Activated T-helper 17 cell treated with anti-CD3 and anti-CD28 coated beads, Interleukin-2, amount 50 U/mL, for 72 hours (primary cell): ENCODE results near the gene PRKCE. TPM values are rescaled to one million over a fixed set of nuclear protein-coding genes. Genes with fewer than 3 reads are reported as not detected.

Source experiments
- ATAC-seq: fragments of 150-1000 bp; cut with Tn5 transposase; replicated peaks from 2 replicates; pipeline ENCODE4 v1.10.0; 2021; ENCODE audit warnings: mild to moderate bottlenecking, moderate library complexity
- H3K27ac Mint-ChIP-seq: one replicate; pipeline ENCODE4 v1.8.0; 2022; ENCODE audit warnings: mixed read lengths
- H3K27me3 Mint-ChIP-seq: one replicate; pipeline ENCODE4 v1.8.0; 2022; ENCODE audit warnings: mixed read lengths
- H3K36me3 Mint-ChIP-seq: one replicate; pipeline ENCODE4 v1.8.0; 2022; ENCODE audit warnings: low read depth, mild to moderate bottlenecking, mixed read lengths
- H3K4me1 Mint-ChIP-seq: one replicate; pipeline ENCODE4 v1.8.0; 2022; ENCODE audit warnings: mixed read lengths
- H3K4me3 Mint-ChIP-seq: one replicate; pipeline ENCODE4 v1.8.0; 2022; ENCODE audit warnings: mild to moderate bottlenecking, mixed read lengths
- H3K9me3 Mint-ChIP-seq: one replicate; pipeline ENCODE4 v1.8.0; 2022; ENCODE audit warnings: mixed read lengths
- total RNA-seq, 2 donors: library from RNA; stranded (reverse); gene quantifications; one replicate each; pipeline ENCODE4 v1.2.3, GENCODE V29; 2022

Gene PRKCE
- total RNA-seq, 2 donors from 2014 or later, result 15.9 to 16.6 TPM

DNA sequence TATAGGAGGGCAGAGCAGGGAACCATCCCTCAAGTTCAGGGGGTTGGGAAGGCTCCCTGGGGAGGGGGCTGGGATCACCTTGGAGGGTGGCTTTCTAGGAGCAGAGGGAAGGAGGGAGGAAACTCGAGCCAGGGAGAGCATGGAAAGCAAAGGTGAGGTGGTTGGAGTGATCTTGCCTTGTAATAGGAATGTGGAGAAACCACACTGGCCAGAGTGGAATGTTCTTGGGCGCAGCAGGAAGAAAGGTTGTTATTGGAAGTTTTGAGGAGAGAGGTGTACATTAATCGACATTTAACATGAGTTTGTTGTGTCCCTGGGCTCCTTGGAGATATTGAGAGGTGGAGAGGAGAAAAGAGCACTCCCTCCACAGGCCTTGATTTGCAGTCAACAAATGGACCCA is 272.2 kb downstream of the PRKCE start:
- Mint-ChIP-seq H3K4me1 (no peaks in the 10 kb centered on the region), H3K9me3 (no peaks in the 10 kb centered on the region), H3K27me3 (no peaks in the 10 kb centered on the region), H3K36me3 (no peaks in the 10 kb centered on the region), H3K27ac (no peak overlapping the region), H3K4me3 (no peak overlapping the region)
- ATAC-seq, result no peak

DNA sequence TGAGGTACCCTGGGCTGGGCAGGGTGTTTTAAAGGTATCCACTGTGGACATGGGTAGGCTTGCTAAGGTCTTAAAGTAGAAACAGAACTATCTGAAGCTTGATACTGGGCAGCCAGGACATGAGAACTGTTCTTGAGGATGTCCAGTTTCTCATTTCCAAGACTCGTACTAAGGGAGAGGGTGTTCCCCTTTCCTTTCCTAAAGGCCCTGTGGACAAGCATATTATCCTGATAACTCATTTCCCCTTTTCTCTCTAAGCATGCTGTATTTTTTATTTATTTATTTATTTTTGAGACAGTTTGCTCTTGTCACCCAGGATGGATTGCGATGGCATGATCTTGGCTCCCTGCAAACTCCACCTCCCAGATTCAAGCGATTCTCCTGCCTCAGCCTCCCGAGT is 273.6 kb downstream of the PRKCE start:
- Mint-ChIP-seq H3K4me3 (no peak overlapping the region), H3K9me3 (no peaks in the 10 kb centered on the region), H3K27me3 (no peaks in the 10 kb centered on the region), H3K36me3 (no peaks in the 10 kb centered on the region), H3K4me1 (no peaks in the 10 kb centered on the region), H3K27ac (no peak overlapping the region)
- ATAC-seq, result no peak

- no peaks in the 10 kb centered on the region for H3K4me1 Mint-ChIP-seq
- no peaks in the 10 kb centered on the region for H3K36me3 Mint-ChIP-seq
- no peak overlapping the region for H3K27ac Mint-ChIP-seq
- no peak overlapping the region for H3K4me3 Mint-ChIP-seq
- H3K27me3 Mint-ChIP-seq, result no peaks in the 10 kb centered on the region
- no peak for ATAC-seq
- H3K9me3 Mint-ChIP-seq, result no peaks in the 10 kb centered on the region
Measured at GRCh38 chr2:45925636-45926366, 274.3 kb downstream of the PRKCE start.

GRCh38 chr2:45928946-45929345 is 277.5 kb downstream of the PRKCE start:
- Mint-ChIP-seq H3K4me3 (no peak overlapping the region), H3K27ac (no peak overlapping the region), H3K9me3 (no peaks in the 10 kb centered on the region), H3K27me3 (no peaks in the 10 kb centered on the region), H3K4me1 (no peaks in the 10 kb centered on the region), H3K36me3 (no peaks in the 10 kb centered on the region)
- ATAC-seq, result no peak

- H3K4me1 Mint-ChIP-seq, result no peaks in the 10 kb centered on the region
- H3K27ac Mint-ChIP-seq, result no peak overlapping the region
- H3K27me3 Mint-ChIP-seq, result no peaks in the 10 kb centered on the region
- no peaks in the 10 kb centered on the region for H3K9me3 Mint-ChIP-seq
- H3K4me3 Mint-ChIP-seq, result no peak overlapping the region
- H3K36me3 Mint-ChIP-seq, result no peaks in the 10 kb centered on the region
- ATAC-seq, result no peak
Measured at GRCh38 chr2:45929674-45930395, 278.4 kb downstream of the PRKCE start.

DNA sequence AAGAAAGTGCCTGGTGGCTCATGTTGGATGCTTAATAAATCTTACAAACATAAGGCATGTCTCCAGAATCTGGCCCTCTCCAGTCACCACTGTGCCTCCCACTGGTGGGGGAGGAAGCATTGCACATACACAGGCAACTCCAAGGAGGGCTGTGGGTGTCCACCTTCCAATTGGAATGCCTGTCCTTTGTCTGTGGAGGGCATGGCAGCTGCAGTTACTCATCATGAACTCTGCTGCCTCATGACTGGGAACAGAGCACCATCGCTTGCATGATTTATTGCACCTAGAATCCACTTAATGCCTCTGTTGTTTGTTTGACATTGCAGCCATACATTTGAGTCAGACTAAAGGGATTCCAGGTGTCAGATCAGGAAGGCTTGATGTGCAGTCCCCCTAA is 278.9 kb downstream of the PRKCE start:
- H3K4me1 Mint-ChIP-seq, result no peaks in the 10 kb centered on the region
- no peaks in the 10 kb centered on the region for H3K36me3 Mint-ChIP-seq
- H3K27ac Mint-ChIP-seq, result no peak overlapping the region
- no peak for ATAC-seq
- no peaks in the 10 kb centered on the region for H3K27me3 Mint-ChIP-seq
- H3K4me3 Mint-ChIP-seq, result no peak overlapping the region
- H3K9me3 Mint-ChIP-seq, result no peaks in the 10 kb centered on the region

- Mint-ChIP-seq H3K9me3 (no peaks in the 10 kb centered on the region), H3K27me3 (no peaks in the 10 kb centered on the region), H3K27ac (no peak overlapping the region), H3K4me1 (no peaks in the 10 kb centered on the region), H3K4me3 (no peak overlapping the region), H3K36me3 (no peaks in the 10 kb centered on the region)
- peak; percentile 50 for ATAC-seq
Measured at GRCh38 chr2:45932278-45932975, 281.0 kb downstream of the PRKCE start.

DNA sequence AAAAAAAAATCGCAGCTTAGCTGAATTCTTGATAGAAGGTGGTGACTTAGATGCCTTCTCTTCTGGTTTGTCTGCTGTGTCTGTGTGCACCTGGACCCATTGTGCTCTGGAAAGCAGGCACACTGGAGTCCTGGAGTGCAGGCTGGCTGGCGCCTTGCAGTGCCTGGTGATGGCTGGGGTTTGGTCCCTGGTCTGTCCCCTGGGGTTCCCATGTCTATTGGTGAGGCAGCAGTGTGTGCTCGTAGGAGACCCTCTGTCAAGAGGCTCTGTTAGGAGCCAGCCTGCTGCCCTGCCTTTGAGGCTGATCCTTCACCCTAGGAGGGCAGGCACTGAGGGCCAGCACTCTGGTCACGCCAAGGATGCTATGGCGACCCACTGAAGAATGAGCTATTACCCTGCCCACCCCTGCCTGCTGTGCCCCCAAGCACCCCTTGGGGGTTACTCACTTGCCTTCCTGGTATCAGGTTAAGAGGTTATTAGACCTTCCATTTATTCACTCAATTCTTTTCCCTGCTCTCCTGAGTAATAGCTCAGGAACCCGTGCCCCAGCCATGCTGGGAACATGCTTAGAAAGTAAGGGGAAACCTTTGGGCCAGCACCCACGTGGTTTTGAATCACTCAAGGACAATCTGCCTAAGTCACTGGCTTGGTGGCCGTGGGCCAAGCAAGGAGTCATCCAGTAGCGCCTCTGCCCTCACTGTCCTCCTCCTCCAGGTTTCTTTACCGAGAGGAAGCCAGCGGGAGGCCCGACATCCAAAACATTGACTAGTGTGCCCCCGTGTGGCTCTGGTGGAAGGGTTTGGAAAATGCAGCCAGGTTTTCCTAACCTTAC is 284.5 kb downstream of the PRKCE start:
- H3K4me1 Mint-ChIP-seq, result no peaks in the 10 kb centered on the region
- H3K27ac Mint-ChIP-seq, result no peak overlapping the region
- peak; percentile 93 for ATAC-seq
- no peaks in the 10 kb centered on the region for H3K9me3 Mint-ChIP-seq
- H3K36me3 Mint-ChIP-seq, result no peaks in the 10 kb centered on the region
- no peak overlapping the region for H3K4me3 Mint-ChIP-seq
- no peaks in the 10 kb centered on the region for H3K27me3 Mint-ChIP-seq

GRCh38 chr2:45936623-45936979 is 285.1 kb downstream of the PRKCE start:
- Mint-ChIP-seq H3K27me3 (no peaks in the 10 kb centered on the region), H3K4me3 (no peak overlapping the region), H3K4me1 (no peaks in the 10 kb centered on the region), H3K36me3 (no peaks in the 10 kb centered on the region), H3K27ac (no peak overlapping the region), H3K9me3 (no peaks in the 10 kb centered on the region)
- no peak for ATAC-seq

- H3K36me3 Mint-ChIP-seq, result no peaks in the 10 kb centered on the region
- H3K4me1 Mint-ChIP-seq, result no peaks in the 10 kb centered on the region
- no peak for ATAC-seq
- H3K4me3 Mint-ChIP-seq, result no peak overlapping the region
- H3K9me3 Mint-ChIP-seq, result no peaks in the 10 kb centered on the region
- H3K27ac Mint-ChIP-seq, result no peak overlapping the region
- H3K27me3 Mint-ChIP-seq, result no peaks in the 10 kb centered on the region
Measured at GRCh38 chr2:45937990-45938389, 286.5 kb downstream of the PRKCE start.

DNA sequence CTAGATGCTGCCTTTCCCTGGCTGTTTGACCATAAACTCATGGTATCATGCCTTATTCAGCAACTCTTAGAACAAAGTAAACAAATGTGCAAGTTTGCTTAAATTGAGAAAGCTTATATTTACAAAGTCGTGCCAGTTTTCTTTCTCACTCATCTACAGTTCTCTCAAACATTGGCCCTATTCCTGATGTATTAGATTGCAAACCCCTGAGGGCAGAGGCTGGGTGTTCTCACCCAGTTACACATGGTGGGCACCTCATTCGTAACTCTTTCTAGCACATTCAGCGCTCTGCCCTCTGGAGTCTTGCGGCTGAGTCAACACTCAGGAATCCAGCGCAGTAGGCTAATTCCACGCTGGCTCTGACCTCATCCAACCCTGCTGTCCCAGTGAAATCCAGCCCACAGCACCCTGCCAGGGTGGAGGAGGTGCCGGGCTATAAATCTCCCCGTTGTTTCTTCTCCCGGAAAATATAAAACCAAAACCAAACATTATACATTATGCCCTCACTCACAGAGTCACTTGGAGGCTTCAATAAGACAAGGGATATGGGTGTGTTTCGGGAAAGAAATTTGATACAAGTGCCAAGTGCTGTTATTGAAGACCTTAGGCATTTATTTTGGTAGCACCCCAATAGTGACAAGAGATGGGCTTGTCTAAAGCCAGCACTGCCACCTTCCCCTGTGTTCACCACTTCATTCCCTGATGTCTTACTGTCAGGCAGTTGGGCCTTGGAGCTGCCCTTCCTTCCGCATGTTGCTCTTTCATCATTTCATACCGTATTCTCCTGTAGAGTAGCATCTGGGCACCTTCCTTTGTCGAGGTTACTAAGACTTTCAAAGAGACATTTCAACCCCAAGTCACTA is 287.4 kb downstream of the PRKCE start:
- Mint-ChIP-seq H3K36me3 (no peaks in the 10 kb centered on the region), H3K27me3 (no peaks in the 10 kb centered on the region), H3K27ac (no peak overlapping the region), H3K4me3 (no peak overlapping the region), H3K9me3 (no peaks in the 10 kb centered on the region), H3K4me1 (no peaks in the 10 kb centered on the region)
- no peak for ATAC-seq

DNA sequence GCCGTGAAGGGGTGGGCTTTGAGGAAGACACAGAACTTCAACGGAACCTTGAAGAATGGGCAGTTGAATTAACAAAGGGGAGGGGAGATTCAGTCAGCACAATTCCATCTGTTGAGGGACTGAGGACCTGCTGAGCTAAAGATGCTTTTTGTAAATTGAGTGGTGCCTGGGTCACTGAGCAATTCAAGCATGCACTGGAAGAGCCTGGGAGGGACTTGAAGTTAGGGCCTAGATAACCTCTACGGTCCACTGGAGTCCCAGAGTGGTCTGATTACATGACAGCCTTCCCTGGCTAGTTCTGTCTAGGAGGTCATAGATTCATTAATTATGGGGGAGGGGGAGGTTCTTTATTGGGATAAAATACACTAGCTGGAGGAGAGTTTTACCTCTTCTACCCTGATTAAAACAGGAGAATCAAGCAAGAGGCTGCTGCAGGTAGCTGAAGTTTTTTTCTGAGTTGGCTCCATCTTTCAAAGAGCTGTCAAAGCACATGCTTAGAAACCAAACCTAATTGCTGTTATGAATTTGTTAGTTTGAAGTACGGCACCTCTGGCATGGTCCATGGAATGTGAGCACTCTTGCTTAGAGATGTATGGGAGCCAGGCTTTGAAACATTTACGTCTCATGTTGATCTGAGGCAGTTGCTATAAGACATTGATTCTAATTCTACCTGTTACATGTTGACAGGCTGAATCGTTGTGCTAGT is 290.2 kb downstream of the PRKCE start:
- no peaks in the 10 kb centered on the region for H3K4me1 Mint-ChIP-seq
- H3K4me3 Mint-ChIP-seq, result no peak overlapping the region
- no peaks in the 10 kb centered on the region for H3K27me3 Mint-ChIP-seq
- H3K27ac Mint-ChIP-seq, result no peak overlapping the region
- no peaks in the 10 kb centered on the region for H3K36me3 Mint-ChIP-seq
- ATAC-seq, result no peak
- H3K9me3 Mint-ChIP-seq, result no peaks in the 10 kb centered on the region

DNA sequence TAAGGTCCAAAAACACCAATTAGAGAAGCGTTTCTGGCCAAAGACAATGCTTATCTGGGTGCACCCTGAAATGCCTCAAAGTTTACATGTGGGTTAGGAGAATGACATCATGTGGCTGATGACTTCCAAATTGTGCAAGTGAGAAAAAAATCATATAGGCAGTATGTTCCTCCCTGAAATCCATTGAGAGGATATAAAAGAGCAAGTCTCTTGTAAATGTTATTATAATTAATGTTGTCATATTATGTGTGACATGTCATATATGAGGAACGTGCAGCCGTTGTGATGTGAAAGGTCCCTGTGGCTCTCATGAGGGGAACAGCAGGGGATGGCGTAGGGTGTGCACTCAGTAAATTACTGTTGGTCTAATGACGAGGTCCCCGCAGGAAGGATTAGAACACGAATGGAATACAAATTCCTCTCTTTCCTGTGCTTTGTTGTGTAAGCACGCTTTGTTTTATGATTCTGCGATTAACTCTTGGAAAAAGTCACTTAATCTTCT is 290.8 kb downstream of the PRKCE start:
- H3K9me3 Mint-ChIP-seq, result no peaks in the 10 kb centered on the region
- H3K27ac Mint-ChIP-seq, result no peak overlapping the region
- H3K36me3 Mint-ChIP-seq, result no peaks in the 10 kb centered on the region
- H3K27me3 Mint-ChIP-seq, result no peaks in the 10 kb centered on the region
- H3K4me3 Mint-ChIP-seq, result no peak overlapping the region
- no peaks in the 10 kb centered on the region for H3K4me1 Mint-ChIP-seq
- no peak for ATAC-seq
